WTC11 (cell line): ENCODE results near the gene SLC38A1. TPM values are rescaled to one million over a fixed set of nuclear protein-coding genes. Genes with fewer than 3 reads are reported as not detected.

Experiments used
- ATAC-seq: fragments of 200-7000 bp; cut with Tn5 transposase; 2 replicates; pipeline ENCODE4 v1.10.0; 2021; ENCODE audit warnings: mild to moderate bottlenecking, moderate library complexity
- Bru-seq: library from RNA; stranded (reverse); fragments of 400-500 nt; gene quantifications from one replicate; lab custom pipeline; 2021; lab: Mats Ljungman, UMichigan
- CTCF ChIA-PET: fragments of 300-600 bp; sonication (Branson Sonifier 250); formaldehyde crosslinking; loops from one replicate; lab custom pipeline; 2021; ENCODE audit warnings: antibody characterized with exemption; lab: Charles Lee
- POLR2A ChIA-PET: fragments of 350-600 bp; sonication (Branson Sonifier 250); formaldehyde crosslinking; loops from one replicate; lab custom pipeline; 2021; ENCODE audit warnings: antibody characterized with exemption; lab: Charles Lee
- DNase-seq: peaks from one replicate; pipeline ENCODE4 v3.0.0; 2021; ENCODE audit warnings: low spot score
- H3K27ac Mint-ChIP-seq: 2 replicates; pipeline ENCODE4 v1.8.0; 2021; ENCODE audit warnings: mixed read lengths
- H3K27me3 Mint-ChIP-seq: 2 replicates; pipeline ENCODE4 v1.8.0; 2021; ENCODE audit warnings: low read depth, mild to moderate bottlenecking, moderate library complexity, mixed read lengths
- H3K36me3 Mint-ChIP-seq: 2 replicates; pipeline ENCODE4 v1.8.0; 2021; ENCODE audit warnings: mixed read lengths
- H3K4me1 Mint-ChIP-seq: 2 replicates; pipeline ENCODE4 v1.8.0; 2022; ENCODE audit warnings: mixed read lengths
- H3K4me3 Mint-ChIP-seq: 2 replicates; pipeline ENCODE4 v1.8.0; 2021; ENCODE audit warnings: mild to moderate bottlenecking, moderate library complexity, mixed read lengths
- H3K9me3 Mint-ChIP-seq: 2 replicates; pipeline ENCODE4 v1.8.0; 2021; ENCODE audit warnings: mixed read lengths
- E2F4 ChIP-seq: sonication (generic); formaldehyde crosslinking; IDR thresholded peaks from 2 replicates; pipeline ENCODE4 v1.8.1; 2022; ENCODE audit warnings: low read depth, mild to moderate bottlenecking, moderate library complexity, missing genetic modification reagents, borderline replicate concordance
- IRF1 ChIP-seq: sonication (generic); formaldehyde crosslinking; IDR thresholded peaks from 2 replicates; pipeline ENCODE4 v1.8.0; 2023; ENCODE audit warnings: missing genetic modification reagents
- MAX ChIP-seq: sonication (generic); formaldehyde crosslinking; IDR thresholded peaks from 2 replicates; pipeline ENCODE4 v1.8.0; 2022; ENCODE audit warnings: mild to moderate bottlenecking, missing genetic modification reagents
- MYBL2 ChIP-seq: sonication (generic); formaldehyde crosslinking; IDR thresholded peaks from 2 replicates; pipeline ENCODE4 v1.8.1; 2023; ENCODE audit warnings: mild to moderate bottlenecking, moderate library complexity, missing genetic modification reagents
- NR2C2 ChIP-seq: sonication (generic); formaldehyde crosslinking; IDR thresholded peaks from 2 replicates; pipeline ENCODE4 v1.8.0; 2022; ENCODE audit warnings: mild to moderate bottlenecking, missing genetic modification reagents
- RELA ChIP-seq: sonication (generic); formaldehyde crosslinking; IDR thresholded peaks from 2 replicates; pipeline ENCODE4 v1.8.1; 2022; ENCODE audit warnings: missing genetic modification reagents, mild to moderate bottlenecking, borderline replicate concordance
- TEAD1 ChIP-seq: sonication (generic); formaldehyde crosslinking; IDR thresholded peaks from 2 replicates; pipeline ENCODE4 v1.8.0; 2022; ENCODE audit warnings: mild to moderate bottlenecking, missing genetic modification reagents
- ZBTB43 ChIP-seq: sonication (generic); formaldehyde crosslinking; IDR thresholded peaks from 2 replicates; pipeline ENCODE4 v1.8.1; 2023; ENCODE audit warnings: mild to moderate bottlenecking, missing genetic modification reagents
- ZNF263 ChIP-seq: sonication (generic); formaldehyde crosslinking; IDR thresholded peaks from 2 replicates; pipeline ENCODE4 v1.8.1; 2022; ENCODE audit warnings: low read depth, mild to moderate bottlenecking, moderate library complexity, missing genetic modification reagents
- ZNF423 ChIP-seq: fragments of 250-450 bp; sonication (Bioruptor Pico); IDR thresholded peaks from 2 replicates; pipeline ENCODE4 v2.1.2; 2022; ENCODE audit warnings: mild to moderate bottlenecking, moderate library complexity
- long read RNA-seq, 3 experiments: library from RNA in 1 of 3; library from capped mRNA in 1 of 3; library from polyadenylated mRNA in 1 of 3; unstranded in 2 of 3; stranded (forward) in 1 of 3; transcript quantifications; one replicate each; pipeline ENCODE4 v2.0.0, GENCODE V29; 2021
- total RNA-seq: library from RNA; stranded (reverse); gene quantifications from 3 replicates; pipeline ENCODE4 v1.2.3, GENCODE V29; 2021
- TF ChIP-seq, protein P1 (sequence below): sonication (generic); formaldehyde crosslinking; IDR thresholded peaks from 2 replicates; pipeline ENCODE4 v1.8.1; 2023; ENCODE audit warnings: mild to moderate bottlenecking, missing genetic modification reagents, borderline replicate concordance
- TF ChIP-seq, protein P2 (sequence below): sonication (generic); formaldehyde crosslinking; IDR thresholded peaks from 2 replicates; pipeline ENCODE4 v1.8.1; 2022; ENCODE audit warnings: mild to moderate bottlenecking, moderate library complexity, missing genetic modification reagents
- TF ChIP-seq, protein P3 (sequence below): sonication (generic); formaldehyde crosslinking; IDR thresholded peaks from 2 replicates; pipeline ENCODE4 v1.8.0; 2023; ENCODE audit warnings: missing genetic modification reagents, mild to moderate bottlenecking, borderline replicate concordance
- TF ChIP-seq, protein P4 (sequence below): sonication (generic); formaldehyde crosslinking; IDR thresholded peaks from 2 replicates; pipeline ENCODE4 v1.8.1; 2022; ENCODE audit warnings: low read depth, missing genetic modification reagents, borderline replicate concordance

The SLC38A1 gene
- 136 to 179 TPM (median 143 TPM) in 3 replicates for total RNA-seq
- percentile 98 among the genes with signal in this experiment for Bru-seq, nascent RNA
- long read RNA-seq, experiment 1, full-length matches to known transcripts, result 320 of 633 reads
- long read RNA-seq, experiment 1, partial matches to known transcripts, result 48 of 633 reads
- long read RNA-seq, experiment 1, other reads (novel, unspliced or antisense), result 265 of 633 reads
- long read RNA-seq, experiment 2, full-length matches to known transcripts, result 16 of 193 reads
- long read RNA-seq, experiment 2, partial matches to known transcripts, result 21 of 193 reads
- long read RNA-seq, experiment 2, other reads (novel, unspliced or antisense), result 156 of 193 reads
- long read RNA-seq, experiment 3, full-length matches to known transcripts, result 60 of 135 reads
- long read RNA-seq, experiment 3, partial matches to known transcripts, result 46 of 135 reads
- long read RNA-seq, experiment 3, other reads (novel, unspliced or antisense), result 29 of 135 reads

DNA sequence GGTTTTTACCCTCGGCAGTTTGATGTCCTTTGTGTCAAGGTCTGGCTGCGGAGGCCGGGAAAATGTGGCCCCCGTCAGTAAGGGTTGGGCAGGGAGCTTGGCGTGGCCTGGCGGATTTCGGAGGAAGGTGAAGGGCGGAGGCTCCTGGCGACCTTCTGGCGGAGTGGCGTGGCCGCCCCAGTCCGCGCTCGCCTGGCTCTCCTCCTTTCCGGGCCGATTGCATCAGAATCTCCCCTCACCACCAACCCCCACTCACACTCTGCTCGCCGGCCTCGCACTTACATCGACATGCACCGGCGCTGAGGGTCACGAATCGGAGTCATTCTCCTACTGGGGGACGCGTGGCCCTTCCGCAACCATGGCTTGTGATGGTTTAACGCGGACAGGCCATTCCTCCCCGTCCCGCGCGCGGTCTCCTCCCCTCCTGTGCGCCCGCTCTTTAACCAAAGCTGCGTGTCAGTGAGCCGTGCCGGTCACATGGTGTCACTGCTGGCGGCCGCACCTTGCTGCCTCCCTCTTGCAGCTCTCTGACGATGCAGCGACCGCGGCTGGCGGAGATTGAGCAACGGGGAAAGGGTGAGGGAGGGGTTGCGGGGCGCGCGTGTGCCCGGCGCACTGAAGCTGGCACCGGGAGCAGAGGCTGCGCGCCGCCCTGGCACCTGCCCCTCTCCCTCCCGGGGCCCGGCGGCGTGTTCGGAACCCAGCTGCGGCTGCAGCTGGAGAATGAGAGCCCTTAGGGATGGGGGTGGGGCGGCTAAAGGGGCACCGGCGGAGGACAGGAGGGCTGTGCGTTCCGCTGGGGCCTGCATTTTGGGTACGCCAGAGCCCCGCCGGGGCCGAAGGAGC lies at the start of gene SLC38A1:
Gene SLC38A1, minus strand, starts transcription at position 461 of the 846 bp plus-strand sequence. CDS start 29,243 bp downstream, outside the sequence.
- DNase-seq, result peak; percentile 80
- no peaks in the 10 kb centered on the region for H3K9me3 Mint-ChIP-seq
- H3K4me3 Mint-ChIP-seq, result no peak within 1 kb of the TSS
- H3K27me3 Mint-ChIP-seq, result no peaks in the 10 kb centered on the region
- peak within 1 kb of the TSS; percentile 98 for H3K27ac Mint-ChIP-seq
- peaks cover 6% of the 10 kb centered on the region; the same call in 1 of the 2 replicates for H3K36me3 Mint-ChIP-seq
- H3K4me1 Mint-ChIP-seq, result peaks cover 27% of the 10 kb centered on the region
- ChIA-PET CTCF (interaction anchor here (0.5 kb wide), 1 partner anchor 46 kb away, joined by 3 read pairs; no protein-coding TSS in a partner anchor), POLR2A (interaction anchor here (0.5 to 2.7 kb wide), 8 partner anchors 12 to 279 kb away, joined by 3 to 8 read pairs (median 3); no protein-coding TSS in a partner anchor)
- ATAC-seq, result peak; percentile 68
- TF ChIP-seq MYBL2 (CRISPR knock-in tag), result peak; percentile 90
- TF ChIP-seq TEAD1, result no peak
- TF ChIP-seq, protein P1, sequence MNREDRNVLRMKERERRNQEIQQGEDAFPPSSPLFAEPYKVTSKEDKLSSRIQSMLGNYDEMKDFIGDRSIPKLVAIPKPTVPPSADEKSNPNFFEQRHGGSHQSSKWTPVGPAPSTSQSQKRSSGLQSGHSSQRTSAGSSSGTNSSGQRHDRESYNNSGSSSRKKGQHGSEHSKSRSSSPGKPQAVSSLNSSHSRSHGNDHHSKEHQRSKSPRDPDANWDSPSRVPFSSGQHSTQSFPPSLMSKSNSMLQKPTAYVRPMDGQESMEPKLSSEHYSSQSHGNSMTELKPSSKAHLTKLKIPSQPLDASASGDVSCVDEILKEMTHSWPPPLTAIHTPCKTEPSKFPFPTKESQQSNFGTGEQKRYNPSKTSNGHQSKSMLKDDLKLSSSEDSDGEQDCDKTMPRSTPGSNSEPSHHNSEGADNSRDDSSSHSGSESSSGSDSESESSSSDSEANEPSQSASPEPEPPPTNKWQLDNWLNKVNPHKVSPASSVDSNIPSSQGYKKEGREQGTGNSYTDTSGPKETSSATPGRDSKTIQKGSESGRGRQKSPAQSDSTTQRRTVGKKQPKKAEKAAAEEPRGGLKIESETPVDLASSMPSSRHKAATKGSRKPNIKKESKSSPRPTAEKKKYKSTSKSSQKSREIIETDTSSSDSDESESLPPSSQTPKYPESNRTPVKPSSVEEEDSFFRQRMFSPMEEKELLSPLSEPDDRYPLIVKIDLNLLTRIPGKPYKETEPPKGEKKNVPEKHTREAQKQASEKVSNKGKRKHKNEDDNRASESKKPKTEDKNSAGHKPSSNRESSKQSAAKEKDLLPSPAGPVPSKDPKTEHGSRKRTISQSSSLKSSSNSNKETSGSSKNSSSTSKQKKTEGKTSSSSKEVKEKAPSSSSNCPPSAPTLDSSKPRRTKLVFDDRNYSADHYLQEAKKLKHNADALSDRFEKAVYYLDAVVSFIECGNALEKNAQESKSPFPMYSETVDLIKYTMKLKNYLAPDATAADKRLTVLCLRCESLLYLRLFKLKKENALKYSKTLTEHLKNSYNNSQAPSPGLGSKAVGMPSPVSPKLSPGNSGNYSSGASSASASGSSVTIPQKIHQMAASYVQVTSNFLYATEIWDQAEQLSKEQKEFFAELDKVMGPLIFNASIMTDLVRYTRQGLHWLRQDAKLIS (CRISPR knock-in tag), result peak; percentile 55; the same call in 1 of the 2 replicates
- TF ChIP-seq, protein P2, sequence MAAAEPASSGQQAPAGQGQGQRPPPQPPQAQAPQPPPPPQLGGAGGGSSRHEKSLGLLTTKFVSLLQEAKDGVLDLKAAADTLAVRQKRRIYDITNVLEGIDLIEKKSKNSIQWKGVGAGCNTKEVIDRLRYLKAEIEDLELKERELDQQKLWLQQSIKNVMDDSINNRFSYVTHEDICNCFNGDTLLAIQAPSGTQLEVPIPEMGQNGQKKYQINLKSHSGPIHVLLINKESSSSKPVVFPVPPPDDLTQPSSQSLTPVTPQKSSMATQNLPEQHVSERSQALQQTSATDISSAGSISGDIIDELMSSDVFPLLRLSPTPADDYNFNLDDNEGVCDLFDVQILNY (CRISPR knock-in tag), result peak; percentile 61
- 0 out of 2 replicates have a peak, but pooled peaks have one; percentile 21 for TF ChIP-seq ZNF263 (CRISPR knock-in tag)
- TF ChIP-seq RELA (CRISPR knock-in tag), result peak; percentile 88; the same call in 1 of the 2 replicates
- TF ChIP-seq ZBTB43, result peak; percentile 77; the same call in 1 of the 2 replicates
- peak; percentile 57; the same call in 1 of the 2 replicates for TF ChIP-seq NR2C2 (CRISPR knock-in tag)
- peak; percentile 56; the same call in 1 of the 2 replicates for TF ChIP-seq IRF1 (CRISPR knock-in tag)
- no peak for TF ChIP-seq ZNF423
- TF ChIP-seq, protein P3, sequence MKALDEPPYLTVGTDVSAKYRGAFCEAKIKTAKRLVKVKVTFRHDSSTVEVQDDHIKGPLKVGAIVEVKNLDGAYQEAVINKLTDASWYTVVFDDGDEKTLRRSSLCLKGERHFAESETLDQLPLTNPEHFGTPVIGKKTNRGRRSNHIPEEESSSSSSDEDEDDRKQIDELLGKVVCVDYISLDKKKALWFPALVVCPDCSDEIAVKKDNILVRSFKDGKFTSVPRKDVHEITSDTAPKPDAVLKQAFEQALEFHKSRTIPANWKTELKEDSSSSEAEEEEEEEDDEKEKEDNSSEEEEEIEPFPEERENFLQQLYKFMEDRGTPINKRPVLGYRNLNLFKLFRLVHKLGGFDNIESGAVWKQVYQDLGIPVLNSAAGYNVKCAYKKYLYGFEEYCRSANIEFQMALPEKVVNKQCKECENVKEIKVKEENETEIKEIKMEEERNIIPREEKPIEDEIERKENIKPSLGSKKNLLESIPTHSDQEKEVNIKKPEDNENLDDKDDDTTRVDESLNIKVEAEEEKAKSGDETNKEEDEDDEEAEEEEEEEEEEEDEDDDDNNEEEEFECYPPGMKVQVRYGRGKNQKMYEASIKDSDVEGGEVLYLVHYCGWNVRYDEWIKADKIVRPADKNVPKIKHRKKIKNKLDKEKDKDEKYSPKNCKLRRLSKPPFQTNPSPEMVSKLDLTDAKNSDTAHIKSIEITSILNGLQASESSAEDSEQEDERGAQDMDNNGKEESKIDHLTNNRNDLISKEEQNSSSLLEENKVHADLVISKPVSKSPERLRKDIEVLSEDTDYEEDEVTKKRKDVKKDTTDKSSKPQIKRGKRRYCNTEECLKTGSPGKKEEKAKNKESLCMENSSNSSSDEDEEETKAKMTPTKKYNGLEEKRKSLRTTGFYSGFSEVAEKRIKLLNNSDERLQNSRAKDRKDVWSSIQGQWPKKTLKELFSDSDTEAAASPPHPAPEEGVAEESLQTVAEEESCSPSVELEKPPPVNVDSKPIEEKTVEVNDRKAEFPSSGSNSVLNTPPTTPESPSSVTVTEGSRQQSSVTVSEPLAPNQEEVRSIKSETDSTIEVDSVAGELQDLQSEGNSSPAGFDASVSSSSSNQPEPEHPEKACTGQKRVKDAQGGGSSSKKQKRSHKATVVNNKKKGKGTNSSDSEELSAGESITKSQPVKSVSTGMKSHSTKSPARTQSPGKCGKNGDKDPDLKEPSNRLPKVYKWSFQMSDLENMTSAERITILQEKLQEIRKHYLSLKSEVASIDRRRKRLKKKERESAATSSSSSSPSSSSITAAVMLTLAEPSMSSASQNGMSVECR, result peak; percentile 83
- peak; percentile 48 for TF ChIP-seq E2F4 (CRISPR knock-in tag)
- TF ChIP-seq, protein P4, sequence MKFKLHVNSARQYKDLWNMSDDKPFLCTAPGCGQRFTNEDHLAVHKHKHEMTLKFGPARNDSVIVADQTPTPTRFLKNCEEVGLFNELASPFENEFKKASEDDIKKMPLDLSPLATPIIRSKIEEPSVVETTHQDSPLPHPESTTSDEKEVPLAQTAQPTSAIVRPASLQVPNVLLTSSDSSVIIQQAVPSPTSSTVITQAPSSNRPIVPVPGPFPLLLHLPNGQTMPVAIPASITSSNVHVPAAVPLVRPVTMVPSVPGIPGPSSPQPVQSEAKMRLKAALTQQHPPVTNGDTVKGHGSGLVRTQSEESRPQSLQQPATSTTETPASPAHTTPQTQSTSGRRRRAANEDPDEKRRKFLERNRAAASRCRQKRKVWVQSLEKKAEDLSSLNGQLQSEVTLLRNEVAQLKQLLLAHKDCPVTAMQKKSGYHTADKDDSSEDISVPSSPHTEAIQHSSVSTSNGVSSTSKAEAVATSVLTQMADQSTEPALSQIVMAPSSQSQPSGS (CRISPR knock-in tag), result no peak
- TF ChIP-seq MAX (CRISPR knock-in tag), result peak; percentile 98
